CD4-positive, alpha-beta T cell treated with Interleukin-10 for 1 hour (primary cell): ENCODE data around the gene FOXF1.

ENCODE experiments used
- DNase-seq: peaks from one replicate; pipeline ENCODE4 v3.0.0-alpha.2; 2020

Gene FOXF1

GRCh38 chr16:86563469-86564345, 53.4 kb downstream of the FOXF1 start:
- DNase-seq: peak; percentile 90
